CD14-positive monocyte (primary cell): ENCODE data around the gene MYBPC2. TPM values are rescaled to one million over a fixed set of nuclear protein-coding genes. Genes with fewer than 3 reads are reported as not detected.
A peak's percentile ranks its signal among the peaks of the same experiment; 100 is the strongest.

ENCODE experiments used
- DNase-seq, 3 donors: peaks; one replicate each; pipeline ENCODE4 v3.0.0-alpha.2; 2011 to 2022
- H2AFZ ChIP-seq: 2 replicates; pipeline ENCODE4 v1.6.0; 2012; ENCODE audit warnings: mild to moderate bottlenecking, low read depth, low read length, inconsistent platforms; ENCODE audit not compliant: insufficient read depth, poor library complexity, severe bottlenecking
- H3K27ac ChIP-seq, 2 donors: 1 replicate in 1 of 2; 2 replicates in 1 of 2; pipeline ENCODE4 v1.5.1; 2012 to 2013; ENCODE audit warnings: low read length in 2 of 2, control low read depth in 1 of 2, inconsistent platforms in 1 of 2, low read depth in 1 of 2, mild to moderate bottlenecking in 1 of 2
- H3K27me3 ChIP-seq, 2 donors: one replicate each; pipeline versions ENCODE4 v1.6.0 to v1.6.1; 2011 to 2013; ENCODE audit warnings: low read length in 2 of 2; ENCODE audit not compliant: control insufficient read depth in 2 of 2, insufficient read depth in 2 of 2
- H3K36me3 ChIP-seq, 2 donors: replicated peaks in 1 of 2; 1 replicate in 1 of 2; 2 replicates in 1 of 2; pipeline versions ENCODE4 v1.5.1 to v1.6.1; 2012 to 2013; ENCODE audit warnings: low read length in 2 of 2, control low read depth in 1 of 2, inconsistent platforms in 1 of 2, mild to moderate bottlenecking in 1 of 2; ENCODE audit not compliant: insufficient read depth in 2 of 2, control insufficient read depth in 1 of 2
- H3K4me1 ChIP-seq, 2 donors: 1 replicate in 1 of 2; 2 replicates in 1 of 2; pipeline versions ENCODE4 v1.5.1 to v1.6.1; 2012 to 2013; ENCODE audit warnings: low read length in 2 of 2, control low read depth in 1 of 2, inconsistent platforms in 1 of 2, mild to moderate bottlenecking in 1 of 2, moderate library complexity in 1 of 2; ENCODE audit not compliant: insufficient read depth in 2 of 2, control insufficient read depth in 1 of 2
- H3K4me2 ChIP-seq: replicated peaks from 2 replicates; pipeline ENCODE3; 2012; ENCODE audit warnings: low read length, moderate library complexity, mild to moderate bottlenecking; ENCODE audit not compliant: poor library complexity, severe bottlenecking; ENCODE audit errors: extremely low read depth
- H3K4me3 ChIP-seq, 3 experiments: fragments of 200-600 bp in 1 of 3; sonication (generic) in 1 of 3; replicated peaks in 1 of 3; 1 replicate in 2 of 3; 2 replicates in 1 of 3; pipeline ENCODE4 v1.5.1; 2011 to 2013; ENCODE audit warnings: low read length in 3 of 3, mild to moderate bottlenecking in 3 of 3, control low read depth in 2 of 3, low read depth in 2 of 3, inconsistent platforms in 1 of 3, moderate library complexity in 1 of 3
- H3K79me2 ChIP-seq: 2 replicates; pipeline ENCODE4 v1.6.0; 2012; ENCODE audit warnings: mild to moderate bottlenecking, control low read depth, inconsistent platforms, low read length, moderate library complexity; ENCODE audit not compliant: insufficient read depth
- H3K9ac ChIP-seq: 2 replicates; pipeline ENCODE4 v1.6.0; 2017; ENCODE audit warnings: low read length, mild to moderate bottlenecking; ENCODE audit not compliant: insufficient read depth, poor library complexity, severe bottlenecking
- H3K9me3 ChIP-seq, 2 donors: replicated peaks in 1 of 2; 1 replicate in 1 of 2; 2 replicates in 1 of 2; pipeline versions ENCODE4 v1.5.1 to v1.6.1; 2012 to 2013; ENCODE audit warnings: low read length in 2 of 2, control low read depth in 1 of 2; ENCODE audit not compliant: control insufficient read depth in 1 of 2, insufficient read depth in 1 of 2
- H4K20me1 ChIP-seq: 2 replicates; pipeline ENCODE4 v1.6.0; 2012; ENCODE audit warnings: mild to moderate bottlenecking, low read length, control low read depth, moderate library complexity; ENCODE audit not compliant: insufficient read depth
- H3K27ac Mint-ChIP-seq, 7 donors: one replicate each; pipeline ENCODE4 v1.8.0; 2020; ENCODE audit warnings: mild to moderate bottlenecking in 7 of 7, mixed read lengths in 7 of 7, moderate library complexity in 6 of 7, inconsistent platforms in 2 of 7
- H3K27me3 Mint-ChIP-seq, 3 donors: one replicate each; pipeline ENCODE4 v1.8.0; 2021 to 2022; ENCODE audit warnings: low read depth in 3 of 3, mild to moderate bottlenecking in 3 of 3, mixed read lengths in 3 of 3, moderate library complexity in 3 of 3, inconsistent platforms in 1 of 3
- H3K36me3 Mint-ChIP-seq, 2 donors: one replicate each; pipeline ENCODE4 v1.8.0; 2020; ENCODE audit warnings: mixed read lengths in 2 of 2, inconsistent platforms in 1 of 2, mild to moderate bottlenecking in 1 of 2
- H3K4me1 Mint-ChIP-seq: one replicate; pipeline ENCODE4 v1.8.0; 2020; ENCODE audit warnings: mild to moderate bottlenecking, mixed read lengths
- H3K4me3 Mint-ChIP-seq, 2 donors: one replicate each; pipeline ENCODE4 v1.8.0; 2020; ENCODE audit warnings: mild to moderate bottlenecking in 2 of 2, mixed read lengths in 2 of 2, moderate library complexity in 1 of 2
- H3K9me3 Mint-ChIP-seq, 7 donors: one replicate each; pipeline ENCODE4 v1.8.0; 2020 to 2022; ENCODE audit warnings: mixed read lengths in 7 of 7, mild to moderate bottlenecking in 6 of 7, moderate library complexity in 6 of 7, inconsistent platforms in 2 of 7
- WGBS: methylation state at CpG from one replicate; pipeline ENCODE4 v1.1.5; 2013; ENCODE audit warnings: missing lambda C conversion rate; ENCODE audit not compliant: insufficient coverage; 5-methylcytosine and 5-hydroxymethylcytosine counted together
- intact Hi-C, 2 donors: fragments of 100-400 bp; cut with micrococcal nuclease; formaldehyde crosslinking; loops; one replicate each; pipeline versions ENCODE4 v1.15.0 to v1.15.1; 2023
- polyA plus RNA-seq, 3 donors: library from polyadenylated mRNA; depleted of rRNA in 1 of 3; unstranded in 2 of 3; stranded (reverse) in 1 of 3; fragments of 300-500 nt in 2 of 3; fragments of >200 nt in 1 of 3; fragmentation: Illumina TruSeq in 2 of 3; gene quantifications; 1 replicate in 2 of 3; 2 replicates in 1 of 3; pipeline ENCODE4 v1.2.3, GENCODE V29; 2012 to 2021
- TF ChIP-seq, protein P1 (sequence below): fragments of 200-600 bp; IDR thresholded peaks from one replicate; pipeline ENCODE4 v1.8.0; 2022; ENCODE audit warnings: antibody characterized with exemption, mild to moderate bottlenecking

The MYBPC2 gene
- polyA plus RNA-seq, 3 donors = not detected

DNA sequence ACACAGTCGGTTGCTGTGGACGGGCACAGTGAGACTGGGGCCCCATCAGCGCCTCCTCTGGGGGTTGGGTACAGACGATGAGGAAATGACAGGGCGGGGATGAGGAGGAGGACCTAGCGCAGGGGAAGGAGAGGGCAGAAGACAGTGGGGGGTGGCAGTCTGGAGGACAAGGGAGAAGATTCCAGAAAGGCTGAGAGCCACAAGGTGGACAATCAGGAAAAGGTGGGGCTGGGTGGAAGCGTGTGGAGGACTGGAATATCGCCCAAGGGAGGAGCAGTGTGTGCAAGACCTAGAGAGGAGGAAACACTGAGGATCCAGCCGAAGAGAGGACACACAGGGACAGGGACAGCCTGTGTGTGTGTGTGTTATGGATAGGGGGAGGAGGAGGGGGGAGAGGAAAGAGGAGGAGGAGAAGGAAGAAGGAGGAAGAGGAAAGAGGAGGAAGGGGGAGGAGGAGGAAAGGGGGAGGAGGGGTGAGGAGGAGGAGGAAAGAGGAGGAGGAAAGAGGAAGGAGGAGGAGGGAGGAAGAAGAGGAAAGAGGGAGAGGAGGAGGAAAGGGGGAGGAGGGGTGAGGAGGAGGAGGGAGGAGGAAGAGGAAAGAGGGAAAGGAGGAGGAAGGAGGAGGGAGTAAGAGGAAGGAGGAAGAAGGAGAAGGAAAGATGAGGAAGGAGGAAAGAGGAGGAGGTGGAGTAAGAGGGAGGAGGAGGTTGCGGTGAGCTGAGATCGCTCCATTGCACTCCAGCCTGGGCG lies 59.8 kb downstream of the MYBPC2 start:
- H3K9me3 ChIP-seq = peaks cover 0 to 6% of the 10 kb centered on the region in 2 donors
- peak overlapping the region; percentile 62 for H3K4me2 ChIP-seq
- H3K4me3 ChIP-seq = peak overlapping the region in 1 of 3 experiments; percentile 52
- H3K9ac ChIP-seq = no peak overlapping the region
- no peaks in the 10 kb centered on the region for H4K20me1 ChIP-seq
- H3K27ac Mint-ChIP-seq = peak overlapping the region; percentile 59 to 91 (median 77)
- 6% methylated on average over 9 of the region's 12 CpGs for WGBS
- H3K27me3 Mint-ChIP-seq = peaks cover 4 to 12% (median 5%) of the 10 kb centered on the region in 3 donors
- peaks cover 6 to 22% (median 12%) of the 10 kb centered on the region in 7 donors for H3K9me3 Mint-ChIP-seq
- H3K4me1 Mint-ChIP-seq = peaks cover 50% of the 10 kb centered on the region
- peak overlapping the region; percentile 55 to 82 for H3K4me3 Mint-ChIP-seq
- H3K79me2 ChIP-seq = no peaks in the 10 kb centered on the region
- TF ChIP-seq, protein P1, sequence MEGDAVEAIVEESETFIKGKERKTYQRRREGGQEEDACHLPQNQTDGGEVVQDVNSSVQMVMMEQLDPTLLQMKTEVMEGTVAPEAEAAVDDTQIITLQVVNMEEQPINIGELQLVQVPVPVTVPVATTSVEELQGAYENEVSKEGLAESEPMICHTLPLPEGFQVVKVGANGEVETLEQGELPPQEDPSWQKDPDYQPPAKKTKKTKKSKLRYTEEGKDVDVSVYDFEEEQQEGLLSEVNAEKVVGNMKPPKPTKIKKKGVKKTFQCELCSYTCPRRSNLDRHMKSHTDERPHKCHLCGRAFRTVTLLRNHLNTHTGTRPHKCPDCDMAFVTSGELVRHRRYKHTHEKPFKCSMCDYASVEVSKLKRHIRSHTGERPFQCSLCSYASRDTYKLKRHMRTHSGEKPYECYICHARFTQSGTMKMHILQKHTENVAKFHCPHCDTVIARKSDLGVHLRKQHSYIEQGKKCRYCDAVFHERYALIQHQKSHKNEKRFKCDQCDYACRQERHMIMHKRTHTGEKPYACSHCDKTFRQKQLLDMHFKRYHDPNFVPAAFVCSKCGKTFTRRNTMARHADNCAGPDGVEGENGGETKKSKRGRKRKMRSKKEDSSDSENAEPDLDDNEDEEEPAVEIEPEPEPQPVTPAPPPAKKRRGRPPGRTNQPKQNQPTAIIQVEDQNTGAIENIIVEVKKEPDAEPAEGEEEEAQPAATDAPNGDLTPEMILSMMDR = no peak
- H3K4me1 ChIP-seq = peaks cover 47 to 54% of the 10 kb centered on the region in 2 donors
- H3K36me3 ChIP-seq = no peaks in the 10 kb centered on the region
- peak overlapping the region; percentile 73 for H2AFZ ChIP-seq
- H3K36me3 Mint-ChIP-seq = peaks cover 0 to 7% of the 10 kb centered on the region in 2 donors
- H3K27ac ChIP-seq = peak overlapping the region; percentile 27 to 61
- intact Hi-C loops = no loop called here
- no peaks in the 10 kb centered on the region for H3K27me3 ChIP-seq
- peak; percentile 47 to 53 (median 52) for DNase-seq

DNA sequence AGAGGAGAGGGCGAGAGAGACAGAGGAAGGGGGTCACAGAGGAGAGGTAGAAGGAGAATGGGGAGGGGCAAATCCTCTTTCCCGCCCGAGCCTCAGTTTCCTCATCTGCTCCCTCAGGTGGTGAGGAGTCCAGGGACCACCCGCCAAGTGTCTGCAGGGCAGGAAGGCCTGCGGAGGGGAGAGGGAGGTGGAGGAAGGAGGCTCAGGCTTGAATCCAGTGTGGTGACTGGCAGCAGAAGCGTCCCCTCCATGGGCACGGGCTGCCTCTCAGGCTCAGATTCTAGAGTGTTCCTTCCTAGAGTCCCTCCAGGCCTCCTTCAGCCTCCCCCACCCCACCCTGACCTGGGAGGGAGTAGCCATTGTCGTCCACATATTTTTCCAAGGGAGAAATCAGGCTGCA lies 60.5 kb downstream of the MYBPC2 start:
- no peak for DNase-seq
- no peaks in the 10 kb centered on the region for H3K36me3 ChIP-seq
- peaks cover 0 to 7% of the 10 kb centered on the region in 2 donors for H3K36me3 Mint-ChIP-seq
- no peak overlapping the region for H3K4me3 Mint-ChIP-seq
- no peaks in the 10 kb centered on the region for H4K20me1 ChIP-seq
- no peak overlapping the region for H2AFZ ChIP-seq
- no peak overlapping the region for H3K27ac Mint-ChIP-seq
- no peak overlapping the region for H3K4me3 ChIP-seq
- H3K79me2 ChIP-seq = no peaks in the 10 kb centered on the region
- H3K4me1 ChIP-seq = peaks cover 42 to 47% of the 10 kb centered on the region in 2 donors
- H3K27me3 ChIP-seq = no peaks in the 10 kb centered on the region
- H3K27me3 Mint-ChIP-seq = peaks cover 4 to 12% (median 5%) of the 10 kb centered on the region in 3 donors
- no peak overlapping the region for H3K4me2 ChIP-seq
- no peak overlapping the region for H3K27ac ChIP-seq
- TF ChIP-seq, protein P1 = no peak
- peaks cover 0 to 6% of the 10 kb centered on the region in 2 donors for H3K9me3 ChIP-seq
- intact Hi-C loops = no loop called here
- H3K9me3 Mint-ChIP-seq = peaks cover 3 to 18% (median 10%) of the 10 kb centered on the region in 7 donors
- 93% methylated on average over 6 of the region's 8 CpGs for WGBS
- H3K9ac ChIP-seq = no peak overlapping the region
- H3K4me1 Mint-ChIP-seq = peaks cover 44% of the 10 kb centered on the region
